GM11168 (cell line): Measurements from ENCODE around the gene SIL1.

Source experiments
- in situ Hi-C: fragments of 300-500 bp; cut with MboI; formaldehyde crosslinking; loops from one replicate; pipeline ENCODE4 v1.12.0; 2022; ENCODE audit warnings: low sequenced_read_pairs; ENCODE audit not compliant: unreplicated experiment

Gene SIL1

GRCh38 chr5:139147483-139148087 lies 50.6 kb downstream of the SIL1 start:
- in situ Hi-C loops, result no loop called here

GRCh38 chr5:139146809-139147482 lies 51.2 kb downstream of the SIL1 start:
- in situ Hi-C loops, result no loop called here

- in situ Hi-C loops, result no loop called here
These were observed 56.5 kb downstream of the SIL1 start for GRCh38 chr5:139141446-139142204.

GRCh38 chr5:139140591-139141071 lies 57.5 kb downstream of the SIL1 start:
- in situ Hi-C loops, result no loop called here

- in situ Hi-C loops, result no loop called here
These were observed 59.4 kb downstream of the SIL1 start for GRCh38 chr5:139138809-139139208.

- in situ Hi-C loops, result no loop called here
These were observed 60.1 kb downstream of the SIL1 start for GRCh38 chr5:139138109-139138508.

- in situ Hi-C loops, result no loop called here
These were observed 60.5 kb downstream of the SIL1 start for GRCh38 chr5:139137697-139138096.

GRCh38 chr5:139134906-139135305 lies 63.3 kb downstream of the SIL1 start:
- in situ Hi-C loops, result no loop called here

- in situ Hi-C loops, result no loop called here
These were observed 64.9 kb downstream of the SIL1 start for GRCh38 chr5:139133282-139133681.

GRCh38 chr5:139132515-139132914 lies 65.7 kb downstream of the SIL1 start:
- in situ Hi-C loops, result no loop called here

GRCh38 chr5:139131921-139132432 lies 66.2 kb downstream of the SIL1 start:
- in situ Hi-C loops, result no loop called here

GRCh38 chr5:139131465-139131864 lies 66.7 kb downstream of the SIL1 start:
- in situ Hi-C loops, result no loop called here

- in situ Hi-C loops, result no loop called here
These were observed 67.1 kb downstream of the SIL1 start for GRCh38 chr5:139131062-139131461.

GRCh38 chr5:139130214-139130613 lies 68.0 kb downstream of the SIL1 start:
- in situ Hi-C loops, result no loop called here

- in situ Hi-C loops, result no loop called here
These were observed 71.5 kb downstream of the SIL1 start for GRCh38 chr5:139126711-139127111.

- in situ Hi-C loops, result no loop called here
These were observed 72.2 kb downstream of the SIL1 start for GRCh38 chr5:139125991-139126390.

- in situ Hi-C loops, result no loop called here
These were observed 73.2 kb downstream of the SIL1 start for GRCh38 chr5:139124774-139125520.

GRCh38 chr5:139121120-139121519 lies 77.0 kb downstream of the SIL1 start:
- in situ Hi-C loops, result no loop called here

- in situ Hi-C loops, result no loop called here
These were observed 77.6 kb downstream of the SIL1 start for GRCh38 chr5:139120521-139120920.

- in situ Hi-C loops, result no loop called here
These were observed 79.4 kb downstream of the SIL1 start for GRCh38 chr5:139118804-139119203.
